ENCODE measurements around the gene LRRC23. TPM values are rescaled to one million over a fixed set of nuclear protein-coding genes. Genes with fewer than 3 reads are reported as not detected.
"Not testable (repeated sequence)": the region's sequence is repeated elsewhere in the genome, so short reads cannot be mapped to it uniquely, and the experiment has no call there.

Gene LRRC23
- total RNA-seq, 1 donor = 4.3 TPM

DNA sequence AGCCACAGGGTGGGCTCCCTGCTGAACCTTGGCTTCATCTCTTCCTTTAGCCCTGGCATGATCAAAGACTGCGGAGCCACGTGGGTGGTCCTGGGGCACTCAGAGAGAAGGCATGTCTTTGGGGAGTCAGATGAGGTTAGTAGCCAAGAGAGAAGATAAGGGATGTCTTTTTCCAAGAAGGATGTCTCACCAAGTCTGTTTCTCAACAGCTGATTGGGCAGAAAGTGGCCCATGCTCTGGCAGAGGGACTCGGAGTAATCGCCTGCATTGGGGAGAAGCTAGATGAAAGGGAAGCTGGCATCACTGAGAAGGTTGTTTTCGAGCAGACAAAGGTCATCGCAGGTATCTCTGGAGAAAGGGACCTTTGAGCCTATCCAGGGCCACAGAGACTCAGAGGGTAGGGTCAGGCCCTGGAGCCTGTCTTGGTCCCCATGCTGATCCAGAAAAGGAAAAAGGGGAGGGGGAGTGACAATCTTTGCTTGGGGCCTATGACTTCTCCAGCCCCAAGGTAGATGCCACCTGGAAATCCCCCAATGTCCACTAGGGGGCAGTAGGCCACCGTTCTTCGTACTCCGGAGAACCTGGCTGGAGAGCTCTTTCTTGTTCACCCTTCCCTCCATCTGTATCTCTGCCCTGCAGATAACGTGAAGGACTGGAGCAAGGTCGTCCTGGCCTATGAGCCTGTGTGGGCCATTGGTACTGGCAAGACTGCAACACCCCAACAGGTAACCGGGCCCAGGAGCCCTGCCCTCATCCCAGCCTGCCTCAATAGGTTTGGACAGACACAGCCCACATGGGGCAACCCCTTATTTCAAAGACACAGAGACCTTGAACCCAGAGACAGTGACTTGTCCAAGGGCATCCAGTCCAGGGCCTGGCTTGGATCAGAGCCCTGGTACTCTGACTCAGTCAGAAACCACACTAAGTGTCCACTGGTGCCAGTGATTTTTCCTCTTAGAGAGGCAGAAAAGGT, 35.3 kb upstream of the LRRC23 start:
- H3K4me1 ChIP-seq (ENCODE audit: insufficient read depth, low read length) = peaks cover 57% of the 10 kb centered on the region

DNA sequence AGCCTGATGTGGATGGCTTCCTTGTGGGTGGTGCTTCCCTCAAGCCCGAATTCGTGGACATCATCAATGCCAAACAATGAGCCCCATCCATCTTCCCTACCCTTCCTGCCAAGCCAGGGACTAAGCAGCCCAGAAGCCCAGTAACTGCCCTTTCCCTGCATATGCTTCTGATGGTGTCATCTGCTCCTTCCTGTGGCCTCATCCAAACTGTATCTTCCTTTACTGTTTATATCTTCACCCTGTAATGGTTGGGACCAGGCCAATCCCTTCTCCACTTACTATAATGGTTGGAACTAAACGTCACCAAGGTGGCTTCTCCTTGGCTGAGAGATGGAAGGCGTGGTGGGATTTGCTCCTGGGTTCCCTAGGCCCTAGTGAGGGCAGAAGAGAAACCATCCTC, 34.3 kb upstream of the LRRC23 start:
- H3K27me3 ChIP-seq (ENCODE audit: insufficient read depth, low read length); H3K9me3 ChIP-seq (ENCODE audit: low read depth, low read length): not testable (repeated sequence)
- peaks cover 66% of the 10 kb centered on the region for H3K4me1 ChIP-seq (ENCODE audit: insufficient read depth, low read length)

More for the DNA sequence above, 35.3 kb upstream of the LRRC23 start:
- H3K9me3 ChIP-seq (ENCODE audit: low read depth, low read length) = no peaks in the 10 kb centered on the region
- H3K4me3 ChIP-seq (ENCODE audit: low read length) = no peak overlapping the region
- no peaks in the 10 kb centered on the region for H3K27me3 ChIP-seq (ENCODE audit: insufficient read depth, low read length)

DNA sequence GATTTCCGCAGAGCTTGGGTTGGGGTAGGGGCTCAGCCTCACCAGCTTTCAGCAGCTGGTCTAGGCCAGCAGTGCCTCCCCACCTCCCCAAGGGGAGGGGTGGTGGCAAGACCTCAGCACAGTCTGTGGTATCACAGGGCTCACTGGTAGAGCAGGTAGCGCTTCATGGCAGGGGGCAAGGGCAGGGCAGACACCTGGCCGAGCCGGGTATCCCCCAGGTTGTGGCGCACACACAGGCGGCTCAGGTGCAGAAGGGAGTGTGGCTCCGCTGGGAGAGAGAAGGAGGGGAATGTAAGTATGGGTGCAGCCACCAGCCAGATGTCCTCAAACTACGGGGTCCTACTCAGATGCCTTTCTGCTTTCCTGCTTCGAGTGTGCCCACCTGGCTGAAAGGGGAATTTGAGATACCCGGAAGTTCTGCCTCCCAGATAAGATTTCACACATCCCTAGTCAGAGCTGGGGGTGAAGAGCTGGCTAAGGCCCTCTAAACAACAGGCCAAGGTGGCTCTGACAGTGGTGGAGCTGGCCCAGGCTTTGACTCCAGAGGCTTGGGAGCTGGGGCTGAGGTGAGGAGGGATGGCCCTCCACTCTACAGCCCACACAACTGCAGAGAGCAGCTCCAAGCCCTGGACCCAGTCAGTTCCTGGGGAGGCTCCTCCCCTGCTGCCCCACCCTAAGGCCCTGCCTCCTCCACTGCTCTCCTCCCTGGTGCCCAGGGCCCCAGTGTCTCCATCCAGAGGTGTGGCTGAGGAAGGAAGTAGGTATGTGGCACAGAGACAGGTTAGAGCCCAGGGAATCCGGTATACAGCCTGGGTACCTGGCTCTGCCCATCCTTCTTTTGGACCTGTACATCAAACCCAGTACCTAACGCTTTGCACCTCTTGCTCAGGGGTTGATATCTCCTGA, 33.3 kb upstream of the LRRC23 start:
- H3K9me3 ChIP-seq (ENCODE audit: low read depth, low read length) = no peaks in the 10 kb centered on the region
- peaks cover 68% of the 10 kb centered on the region for H3K4me1 ChIP-seq (ENCODE audit: insufficient read depth, low read length)
- no peaks in the 10 kb centered on the region for H3K27me3 ChIP-seq (ENCODE audit: insufficient read depth, low read length)
- H3K4me3 ChIP-seq (ENCODE audit: low read length) = peak overlapping the region; percentile 81

More for the DNA sequence above, 34.3 kb upstream of the LRRC23 start:
- not testable (repeated sequence) for H3K4me3 ChIP-seq (ENCODE audit: low read length)

- Histone ChIP-seq H3K4me3 (ENCODE audit: low read length) (peak overlapping the region; percentile 81), H3K4me1 (ENCODE audit: insufficient read depth, low read length) (peaks cover 60% of the 10 kb centered on the region), H3K27me3 (ENCODE audit: insufficient read depth, low read length) (no peaks in the 10 kb centered on the region), H3K9me3 (ENCODE audit: low read depth, low read length) (no peaks in the 10 kb centered on the region)
Observed at GRCh38 chr12:6872073-6873048, 32.3 kb upstream of the LRRC23 start.

DNA sequence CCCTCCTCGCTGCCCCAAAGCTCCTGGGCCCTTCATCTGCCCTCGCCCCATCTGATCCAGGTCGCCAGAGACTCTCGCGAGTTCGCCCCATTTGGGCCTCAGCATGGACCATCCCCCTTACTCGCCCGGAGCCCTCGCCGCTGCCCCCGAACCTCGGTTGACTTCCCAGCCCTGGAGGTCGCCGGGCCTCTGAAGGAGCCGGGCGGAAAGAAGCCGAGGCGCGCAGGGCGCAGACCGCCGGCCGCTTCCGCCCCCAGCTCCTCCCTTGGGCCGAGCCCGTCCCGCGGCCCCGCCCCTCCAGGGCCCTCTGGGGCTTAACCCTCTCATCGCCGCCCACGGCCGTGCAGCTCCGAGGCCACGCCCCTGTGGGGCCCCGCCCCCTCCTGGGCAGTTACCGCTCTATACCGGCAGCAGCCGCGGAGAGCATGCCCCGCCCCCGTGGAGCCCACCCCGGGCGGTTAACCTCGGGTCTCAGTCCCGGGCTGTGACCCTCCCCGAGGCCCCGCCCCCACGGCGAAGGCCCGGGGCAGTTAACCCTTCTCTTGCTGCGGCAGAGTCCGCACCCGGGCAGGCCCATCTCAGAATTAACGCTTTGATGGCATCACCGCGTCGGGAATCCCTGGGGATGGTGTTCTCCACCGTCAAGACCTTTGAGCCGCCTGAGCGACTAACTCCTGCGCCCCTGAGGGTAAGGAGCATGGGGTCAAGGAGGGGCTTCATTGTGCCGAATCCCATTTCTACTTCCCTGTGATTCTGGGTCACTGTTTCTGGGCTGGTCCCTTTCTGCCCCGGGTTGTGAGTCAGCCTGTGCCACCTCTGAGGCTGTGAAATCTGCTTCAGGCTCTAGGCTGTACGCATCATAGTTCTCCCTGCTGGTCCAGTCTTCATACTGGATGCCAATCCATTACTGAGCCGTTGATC, 31.3 kb upstream of the LRRC23 start, which contains the start of gene SPSB2:
Gene SPSB2 (minus strand): TSS at position 210 of the 921 bp plus-strand sequence. CDS start 402 bp downstream, outside the sequence.
- H3K27me3 ChIP-seq (ENCODE audit: insufficient read depth, low read length) = no peaks in the 10 kb centered on the region
- peak within 1 kb of the TSS; percentile 81 for H3K4me3 ChIP-seq (ENCODE audit: low read length)
- peaks cover 56% of the 10 kb centered on the region for H3K4me1 ChIP-seq (ENCODE audit: insufficient read depth, low read length)
- no peaks in the 10 kb centered on the region for H3K9me3 ChIP-seq (ENCODE audit: low read depth, low read length)

DNA sequence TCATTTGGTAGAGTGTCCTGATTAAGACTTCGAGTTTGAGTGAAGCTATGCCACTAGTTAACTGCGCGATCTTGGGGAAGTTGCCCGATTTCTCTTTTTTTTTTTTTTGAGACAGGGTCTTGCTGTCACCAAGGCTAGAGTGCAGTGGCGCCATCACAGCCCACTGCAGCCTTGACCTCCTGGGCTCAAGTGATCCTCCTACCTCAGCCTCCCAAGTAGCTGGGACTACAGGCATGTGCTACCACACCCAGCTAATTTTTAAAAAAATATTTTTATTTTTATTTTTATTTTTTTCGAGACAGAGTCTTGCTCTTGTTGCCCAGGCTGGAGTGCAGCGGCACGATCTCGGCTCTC, 30.6 kb upstream of the LRRC23 start:
- peak overlapping the region; percentile 81 for H3K4me3 ChIP-seq (ENCODE audit: low read length)
- H3K9me3 ChIP-seq (ENCODE audit: low read depth, low read length); H3K27me3 ChIP-seq (ENCODE audit: insufficient read depth, low read length): not testable (repeated sequence)
- H3K4me1 ChIP-seq (ENCODE audit: insufficient read depth, low read length) = peaks cover 50% of the 10 kb centered on the region

DNA sequence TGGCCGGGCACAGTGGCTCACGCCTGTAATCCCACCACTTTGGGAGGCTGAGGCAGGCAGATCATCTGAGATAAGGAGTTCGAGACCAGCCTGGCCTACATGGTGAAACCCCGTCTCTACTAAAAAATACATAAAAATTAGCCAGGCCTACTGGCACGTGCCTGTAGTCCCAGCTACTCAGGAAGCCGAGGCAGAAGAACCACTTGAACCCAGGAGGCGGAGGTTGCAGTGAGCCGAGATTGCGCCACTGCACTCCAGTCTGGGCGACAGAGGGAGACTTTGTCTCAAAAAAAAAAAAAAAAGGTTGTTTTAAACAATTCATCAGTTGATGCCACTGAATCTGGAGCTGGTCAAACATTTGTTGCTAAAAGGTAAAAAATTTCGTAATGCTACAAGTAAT, 24.8 kb upstream of the LRRC23 start:
- H3K27me3 ChIP-seq (ENCODE audit: insufficient read depth, low read length); H3K9me3 ChIP-seq (ENCODE audit: low read depth, low read length); H3K4me3 ChIP-seq (ENCODE audit: low read length): not testable (repeated sequence)
- H3K4me1 ChIP-seq (ENCODE audit: insufficient read depth, low read length) = peaks cover 14% of the 10 kb centered on the region

DNA sequence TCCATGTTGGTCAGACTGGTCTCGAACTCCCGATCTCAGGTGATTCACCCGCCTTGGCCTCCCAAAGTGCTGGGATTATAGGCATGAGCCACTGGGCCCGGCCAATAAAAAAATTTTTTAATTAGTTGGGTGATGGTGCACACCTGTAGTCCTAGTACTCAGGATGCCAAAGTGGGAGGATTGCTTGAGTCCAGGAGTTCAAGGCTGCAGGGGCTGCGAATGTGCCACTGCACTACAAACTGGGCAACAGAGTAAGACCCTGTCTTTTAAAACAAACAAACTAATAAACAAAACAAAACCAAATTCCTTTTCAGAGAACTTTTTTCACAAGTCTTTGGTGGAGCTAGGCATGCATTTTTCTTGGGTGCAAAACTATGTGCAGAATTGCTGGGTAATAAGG, 21.4 kb upstream of the LRRC23 start:
- Histone ChIP-seq H3K27me3 (ENCODE audit: insufficient read depth, low read length) (no peaks in the 10 kb centered on the region), H3K9me3 (ENCODE audit: low read depth, low read length) (no peaks in the 10 kb centered on the region), H3K4me1 (ENCODE audit: insufficient read depth, low read length) (peaks cover 19% of the 10 kb centered on the region), H3K4me3 (ENCODE audit: low read length) (no peak overlapping the region)

- H3K4me3 ChIP-seq (ENCODE audit: low read length) = no peak overlapping the region
- H3K4me1 ChIP-seq (ENCODE audit: insufficient read depth, low read length) = peaks cover 20% of the 10 kb centered on the region
- no peaks in the 10 kb centered on the region for H3K27me3 ChIP-seq (ENCODE audit: insufficient read depth, low read length)
- no peaks in the 10 kb centered on the region for H3K9me3 ChIP-seq (ENCODE audit: low read depth, low read length)
Observed at GRCh38 chr12:6883683-6884082, 20.9 kb upstream of the LRRC23 start.

GRCh38 chr12:6884539-6884938, 20.1 kb upstream of the LRRC23 start:
- Histone ChIP-seq H3K27me3 (ENCODE audit: insufficient read depth, low read length) (no peaks in the 10 kb centered on the region), H3K4me1 (ENCODE audit: insufficient read depth, low read length) (peaks cover 18% of the 10 kb centered on the region), H3K4me3 (ENCODE audit: low read length) (no peak overlapping the region), H3K9me3 (ENCODE audit: low read depth, low read length) (no peaks in the 10 kb centered on the region)

- not testable (repeated sequence) for H3K27me3 ChIP-seq (ENCODE audit: insufficient read depth, low read length); H3K4me3 ChIP-seq (ENCODE audit: low read length); H3K9me3 ChIP-seq (ENCODE audit: low read depth, low read length)
- H3K4me1 ChIP-seq (ENCODE audit: insufficient read depth, low read length) = peaks cover 21% of the 10 kb centered on the region
Observed at GRCh38 chr12:6886206-6886999, 18.2 kb upstream of the LRRC23 start.

DNA sequence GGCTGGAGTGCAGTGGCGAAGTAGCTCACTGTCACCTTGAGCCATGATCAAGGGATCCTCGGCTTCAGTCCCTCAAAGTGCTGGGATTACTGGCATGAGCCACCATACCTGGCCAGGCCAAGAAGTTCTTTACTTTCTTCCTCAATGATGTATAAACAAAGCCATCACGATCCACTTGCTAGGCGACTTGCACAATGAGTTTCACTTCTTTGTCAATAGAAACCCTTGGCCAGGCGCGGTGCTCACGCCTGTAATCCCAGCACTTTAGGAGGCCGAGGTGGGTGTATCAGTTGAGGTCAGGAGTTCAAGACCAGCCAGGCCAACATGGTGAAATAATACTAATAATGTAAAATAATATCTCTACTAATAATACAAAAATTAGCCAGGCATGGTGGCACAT, 17.2 kb upstream of the LRRC23 start:
- Histone ChIP-seq H3K9me3 (ENCODE audit: low read depth, low read length) (no peaks in the 10 kb centered on the region), H3K27me3 (ENCODE audit: insufficient read depth, low read length) (no peaks in the 10 kb centered on the region), H3K4me1 (ENCODE audit: insufficient read depth, low read length) (peaks cover 28% of the 10 kb centered on the region), H3K4me3 (ENCODE audit: low read length) (no peak overlapping the region)

- H3K4me3 ChIP-seq (ENCODE audit: low read length) = no peak overlapping the region
- H3K4me1 ChIP-seq (ENCODE audit: insufficient read depth, low read length) = peaks cover 28% of the 10 kb centered on the region
- no peaks in the 10 kb centered on the region for H3K27me3 ChIP-seq (ENCODE audit: insufficient read depth, low read length)
- H3K9me3 ChIP-seq (ENCODE audit: low read depth, low read length) = no peaks in the 10 kb centered on the region
Observed at GRCh38 chr12:6888360-6888759, 16.3 kb upstream of the LRRC23 start.

All from mononuclear cell (primary cell).